Activated CD4-positive, CD25-positive, alpha-beta regulatory T cell (primary cell): ENCODE data around the gene PLCB1.
"Not testable (repeated sequence)": the region's sequence is repeated elsewhere in the genome, so short reads cannot be mapped to it uniquely, and the experiment has no call there.

Source experiments
- DNase-seq, 4 experiments: peaks; one replicate each; lab custom pipeline; 2025; lab: John Stamatoyannopoulos, UW

Gene PLCB1

DNA sequence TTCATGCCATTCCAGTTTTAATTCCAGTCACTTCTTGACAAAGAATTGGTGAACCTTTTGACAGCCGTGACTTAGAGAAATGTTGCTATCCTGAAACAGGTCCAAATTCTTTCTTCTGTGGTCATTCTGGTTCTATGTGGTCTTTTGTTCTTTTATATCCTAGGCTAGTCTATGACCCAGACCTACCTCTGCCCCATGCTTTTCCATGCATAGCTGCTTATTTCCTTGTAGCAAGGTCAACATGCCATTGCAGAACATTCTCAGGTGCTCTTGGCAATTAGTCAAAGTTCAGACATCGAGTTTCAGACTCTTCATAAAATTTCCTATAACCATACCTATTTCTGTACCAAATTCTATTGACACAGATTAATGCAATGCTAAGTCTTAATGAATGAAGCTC lies 202.6 kb downstream of the PLCB1 start:
- no peak for DNase-seq

DNA sequence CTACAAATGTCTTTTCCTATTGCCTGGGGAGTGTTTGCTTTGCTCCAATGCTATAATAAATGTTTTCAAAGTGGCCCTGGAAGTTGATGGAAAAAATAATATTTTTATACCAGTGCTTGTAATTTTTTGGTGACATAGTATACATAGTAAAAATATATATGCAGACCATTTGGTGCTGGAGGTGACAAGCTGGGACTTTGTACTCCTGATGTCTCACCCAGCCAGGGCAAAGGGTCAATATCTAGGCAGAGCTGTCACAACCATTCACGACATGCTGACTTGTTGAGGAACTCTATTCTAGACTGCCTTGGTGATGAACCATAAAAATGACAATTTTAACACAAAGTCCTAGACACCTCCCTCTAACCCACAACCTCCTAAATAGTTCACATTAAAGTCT lies 203.0 kb downstream of the PLCB1 start:
- no peak for DNase-seq

GRCh38 chr20:8335495-8336195 lies 203.6 kb downstream of the PLCB1 start:
- no peak for DNase-seq

- no peak for DNase-seq
These were observed 207.3 kb downstream of the PLCB1 start for GRCh38 chr20:8339349-8339748.

- DNase-seq, result no peak
These were observed 210.3 kb downstream of the PLCB1 start for GRCh38 chr20:8342391-8342790.

GRCh38 chr20:8344106-8344505 lies 212.0 kb downstream of the PLCB1 start:
- no peak for DNase-seq

- no peak for DNase-seq
These were observed 212.6 kb downstream of the PLCB1 start for GRCh38 chr20:8344631-8345030.

GRCh38 chr20:8346700-8347270 lies 214.7 kb downstream of the PLCB1 start:
- no peak for DNase-seq

DNA sequence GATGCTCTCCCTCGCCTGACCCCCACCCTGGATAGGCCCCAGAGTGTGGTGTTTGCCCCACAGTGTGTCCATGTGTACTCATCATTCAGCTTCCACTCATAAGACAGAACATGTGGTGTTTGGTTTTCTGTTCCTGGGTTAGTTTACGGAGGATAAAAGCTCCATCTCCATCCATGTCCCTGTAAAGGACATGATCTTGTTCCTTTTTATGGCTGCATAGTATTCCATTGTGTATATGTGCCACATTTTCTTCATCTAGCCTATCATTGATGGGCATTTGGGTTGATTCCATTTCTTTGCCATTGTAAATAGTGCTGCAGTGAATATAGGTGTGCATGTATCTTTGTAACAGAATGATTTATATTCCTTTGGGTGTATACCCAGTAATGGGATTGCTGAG lies 218.2 kb downstream of the PLCB1 start:
- not testable (repeated sequence) for DNase-seq

- no peak for DNase-seq
These were observed 220.4 kb downstream of the PLCB1 start for GRCh38 chr20:8352486-8352885.

GRCh38 chr20:8353512-8353911 lies 221.4 kb downstream of the PLCB1 start:
- DNase-seq, result no peak

DNA sequence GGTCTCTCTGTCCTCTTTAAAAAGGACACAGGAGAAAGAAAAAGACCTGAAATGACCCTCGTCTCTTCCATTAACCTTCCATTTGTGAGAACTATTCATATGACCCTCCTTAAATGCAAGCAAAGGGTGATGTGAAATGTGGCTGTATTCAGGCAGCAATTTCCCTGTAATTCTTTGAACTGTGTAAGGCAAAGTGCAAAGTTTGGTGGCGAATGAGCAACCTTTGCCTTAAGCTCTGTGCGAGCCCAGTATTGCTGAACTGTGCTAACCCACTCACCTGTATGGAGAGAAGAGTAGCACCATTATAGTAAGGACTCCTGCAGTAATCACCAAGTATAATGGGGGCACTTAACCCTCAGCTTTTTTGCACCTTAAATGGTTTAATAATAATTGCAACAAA lies 223.4 kb downstream of the PLCB1 start:
- DNase-seq, result no peak

DNA sequence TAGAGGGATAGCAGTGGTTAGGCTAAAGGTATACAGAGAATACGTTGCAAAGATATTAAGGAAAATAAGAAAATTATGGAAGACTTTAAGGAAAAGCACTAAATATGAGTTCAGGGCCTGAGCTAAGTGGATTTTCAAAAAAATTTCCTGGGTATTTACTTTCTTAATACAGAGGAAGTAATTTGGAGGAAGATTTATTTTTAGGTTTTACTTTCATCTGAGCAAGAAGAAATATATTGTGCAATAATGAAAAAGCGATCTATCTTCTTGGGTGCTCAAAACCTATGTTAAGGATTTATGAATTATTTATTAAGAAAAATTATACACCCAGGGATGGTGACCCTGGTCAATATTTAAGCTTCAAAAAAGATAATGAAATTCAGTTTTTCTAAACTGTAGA lies 224.7 kb downstream of the PLCB1 start:
- DNase-seq, result no peak

GRCh38 chr20:8357703-8358102 lies 225.6 kb downstream of the PLCB1 start:
- no peak for DNase-seq

- no peak for DNase-seq
These were observed 228.0 kb downstream of the PLCB1 start for GRCh38 chr20:8360035-8360434.

DNA sequence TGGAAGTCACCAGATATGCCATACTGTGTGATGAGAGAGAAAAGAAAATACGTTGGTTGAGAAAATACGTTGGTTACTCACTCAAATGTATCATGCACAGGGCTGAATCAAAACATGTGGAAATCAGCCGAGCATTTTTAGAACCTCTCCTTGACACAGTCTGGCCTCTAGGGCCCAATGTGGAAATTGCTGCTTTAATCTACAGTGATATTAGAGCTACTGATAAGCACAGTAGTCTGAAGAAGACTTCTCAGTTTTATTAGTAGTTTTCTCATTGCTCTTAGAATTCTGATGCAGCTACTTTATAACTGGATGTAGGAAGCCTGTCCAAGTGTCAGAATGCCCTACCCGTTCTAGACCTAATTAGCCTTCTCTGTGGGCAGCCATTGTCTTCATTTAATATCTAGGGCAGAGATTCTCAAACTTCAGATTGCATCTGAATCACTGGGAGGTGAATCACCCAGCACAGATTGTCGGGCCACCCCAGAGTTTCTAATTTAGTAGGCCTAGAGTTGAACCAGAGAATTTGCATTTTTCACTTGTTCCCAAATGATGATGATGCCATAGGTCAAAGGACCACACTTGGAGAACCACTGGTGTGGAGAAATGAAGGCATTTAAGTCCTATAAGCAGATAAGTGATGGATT lies 229.1 kb downstream of the PLCB1 start:
- no peak for DNase-seq

- no peak for DNase-seq
These were observed 229.7 kb downstream of the PLCB1 start for GRCh38 chr20:8361779-8362178.

DNA sequence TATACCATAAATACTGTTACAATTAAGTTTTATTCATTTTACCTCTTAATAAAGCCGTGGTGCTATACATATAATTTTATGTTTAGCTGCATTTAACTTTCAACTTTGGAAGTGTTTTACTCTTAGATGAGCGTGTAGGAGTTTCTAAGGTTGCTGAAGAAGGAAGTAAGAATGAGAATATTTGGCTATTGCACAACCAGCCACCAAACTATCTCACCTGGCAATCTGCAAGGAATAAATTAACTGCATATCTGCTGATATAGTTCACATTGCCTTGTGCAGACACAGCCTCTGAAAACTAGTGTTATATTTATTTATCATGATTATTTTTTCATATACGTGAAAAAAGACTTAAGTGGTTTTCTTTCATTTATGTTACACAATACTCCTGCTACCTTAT lies 230.4 kb downstream of the PLCB1 start:
- no peak for DNase-seq

GRCh38 chr20:8363970-8364733 lies 232.1 kb downstream of the PLCB1 start:
- DNase-seq, result no peak

DNA sequence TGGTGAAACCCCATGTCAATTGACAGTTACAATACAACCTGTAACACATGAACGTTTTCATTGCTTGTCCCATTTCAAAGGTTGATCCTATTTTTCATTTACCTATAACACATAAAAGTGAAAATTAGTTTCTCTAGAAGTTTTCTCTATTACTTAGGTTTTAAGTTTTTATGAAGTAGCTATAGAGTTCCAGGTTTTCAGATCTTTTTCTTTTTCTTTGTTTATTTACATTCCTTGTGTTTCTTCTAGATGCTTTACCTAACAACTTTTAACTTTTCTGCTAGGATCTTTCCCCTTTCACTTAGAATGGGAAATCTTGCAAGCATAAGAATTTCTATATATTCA lies 232.6 kb downstream of the PLCB1 start:
- DNase-seq, result no peak

GRCh38 chr20:8365634-8366033 lies 233.6 kb downstream of the PLCB1 start:
- no peak for DNase-seq

DNA sequence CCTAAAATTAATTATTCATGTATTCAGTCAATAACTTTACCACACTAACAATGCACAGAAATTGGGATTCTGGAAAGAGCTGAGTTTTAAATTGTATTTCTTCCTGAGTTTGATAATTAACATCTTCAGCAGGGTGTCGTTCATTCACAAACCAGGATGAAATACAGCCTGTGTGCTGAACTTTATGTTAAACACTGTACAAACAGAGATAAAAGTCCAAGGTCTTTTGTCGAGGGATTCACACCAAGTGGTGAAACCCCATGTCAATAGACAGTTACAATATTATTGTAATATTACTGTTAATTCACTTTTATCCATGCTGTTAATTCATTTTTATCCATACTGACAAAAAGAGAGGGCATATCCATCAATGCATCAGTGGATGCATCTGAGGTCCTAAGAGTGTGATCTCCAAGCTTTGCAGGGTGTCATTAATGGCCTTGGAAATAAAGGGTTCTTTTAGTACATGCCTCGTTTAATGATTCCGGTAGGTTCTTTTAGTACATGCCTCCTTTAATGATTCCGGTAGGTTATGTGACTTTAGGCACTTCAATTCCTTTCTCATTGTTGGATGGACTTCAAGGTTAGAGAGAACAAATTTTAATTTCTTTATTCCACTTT lies 234.3 kb downstream of the PLCB1 start:
- no peak for DNase-seq

DNA sequence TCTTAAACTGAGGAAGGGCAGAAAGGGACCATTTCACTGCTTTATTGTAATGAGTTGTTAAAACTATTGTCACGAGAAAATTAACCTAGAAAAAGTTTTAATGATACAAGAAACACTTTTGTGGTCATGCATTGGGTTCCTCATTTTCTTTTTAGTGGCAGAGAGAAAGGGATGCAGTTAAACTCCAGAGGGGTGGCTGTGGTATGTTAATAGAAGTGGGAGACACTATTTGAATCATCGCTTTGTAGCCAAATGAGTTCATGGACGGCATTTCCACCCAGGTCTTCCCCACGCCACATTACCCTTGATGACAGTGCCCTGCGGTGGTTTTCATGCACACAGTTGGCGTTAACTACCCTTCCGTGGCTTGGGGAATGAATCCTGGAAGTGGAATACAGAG lies 235.6 kb downstream of the PLCB1 start:
- no peak for DNase-seq
